NT2/D1 (cell line): Measurements from ENCODE around the gene SBF2.

Source experiments
- SUZ12 ChIP-seq: IDR thresholded peaks from 2 replicates; pipeline ENCODE4 v1.6.1; 2011; ENCODE audit not compliant: insufficient read length, insufficient read depth; ENCODE audit errors: extremely low read depth
- YY1 ChIP-seq: IDR thresholded peaks from 2 replicates; pipeline ENCODE4 v1.6.1; 2011; ENCODE audit not compliant: insufficient read length, insufficient read depth
- ZNF274 ChIP-seq: IDR thresholded peaks from 2 replicates; pipeline ENCODE4 v1.6.1; 2011; ENCODE audit warnings: mild to moderate bottlenecking, low read depth, low read length

DNA sequence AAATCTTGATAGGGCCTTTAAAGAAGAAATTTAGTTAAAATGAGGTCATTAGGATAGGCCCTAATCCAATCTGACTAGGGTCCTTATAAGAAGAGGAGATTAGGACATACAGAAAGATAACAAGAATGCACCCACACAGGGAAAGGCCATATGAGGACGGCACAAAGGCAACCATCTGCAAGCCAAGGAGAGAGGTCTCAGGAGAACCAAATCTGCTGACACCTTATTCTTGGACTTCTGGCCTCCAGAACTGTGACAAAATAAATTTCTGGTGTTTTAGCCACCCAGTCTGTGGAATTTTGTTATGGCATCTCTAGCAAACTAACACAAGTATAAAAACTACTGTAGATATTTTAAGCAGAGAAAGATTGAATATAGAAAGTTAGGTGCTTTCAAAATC lies 39.5 kb upstream of the SBF2 start:
- TF ChIP-seq ZNF274 (no peak), SUZ12 (no peak), YY1 (no peak)
